Memory B cell (primary cell): Measurements from ENCODE around the gene IFNA6.

Source experiments
- ATAC-seq: fragments of 150-1000 bp; cut with Tn5 transposase; 2 replicates; pipeline ENCODE4 v1.10.0; 2021; ENCODE audit warnings: low read depth, mild to moderate bottlenecking, moderate library complexity
- DNase-seq, 2 donors: peaks; one replicate each; pipeline ENCODE4 v3.0.0; 2022; ENCODE audit warnings: low spot score in 2 of 2
- H3K27ac Mint-ChIP-seq: one replicate; pipeline ENCODE4 v1.8.0; 2022; ENCODE audit warnings: mild to moderate bottlenecking, moderate library complexity, mixed read lengths
- H3K27me3 Mint-ChIP-seq: one replicate; pipeline ENCODE4 v1.8.0; 2022; ENCODE audit warnings: mixed read lengths
- H3K36me3 Mint-ChIP-seq: one replicate; pipeline ENCODE4 v1.8.0; 2022; ENCODE audit warnings: mild to moderate bottlenecking, mixed read lengths
- H3K4me1 Mint-ChIP-seq: one replicate; pipeline ENCODE4 v1.8.0; 2022; ENCODE audit warnings: mixed read lengths
- H3K4me3 Mint-ChIP-seq: one replicate; pipeline ENCODE4 v1.8.0; 2022; ENCODE audit warnings: mild to moderate bottlenecking, moderate library complexity, mixed read lengths
- H3K9me3 Mint-ChIP-seq: one replicate; pipeline ENCODE4 v1.8.0; 2022; ENCODE audit warnings: mixed read lengths

The IFNA6 gene

GRCh38 chr9:21357479-21358460 lies 7.1 kb upstream of the IFNA6 start:
- DNase-seq (peak in 1 of 2 donors; percentile 10), ATAC-seq (peak; percentile 81)
- Mint-ChIP-seq H3K4me1 (peaks cover 13% of the 10 kb centered on the region), H3K36me3 (peaks cover 3% of the 10 kb centered on the region), H3K9me3 (peaks cover 3% of the 10 kb centered on the region), H3K4me3 (peak overlapping the region; percentile 34), H3K27ac (no peak overlapping the region), H3K27me3 (peaks cover under 1% of the 10 kb centered on the region)

DNA sequence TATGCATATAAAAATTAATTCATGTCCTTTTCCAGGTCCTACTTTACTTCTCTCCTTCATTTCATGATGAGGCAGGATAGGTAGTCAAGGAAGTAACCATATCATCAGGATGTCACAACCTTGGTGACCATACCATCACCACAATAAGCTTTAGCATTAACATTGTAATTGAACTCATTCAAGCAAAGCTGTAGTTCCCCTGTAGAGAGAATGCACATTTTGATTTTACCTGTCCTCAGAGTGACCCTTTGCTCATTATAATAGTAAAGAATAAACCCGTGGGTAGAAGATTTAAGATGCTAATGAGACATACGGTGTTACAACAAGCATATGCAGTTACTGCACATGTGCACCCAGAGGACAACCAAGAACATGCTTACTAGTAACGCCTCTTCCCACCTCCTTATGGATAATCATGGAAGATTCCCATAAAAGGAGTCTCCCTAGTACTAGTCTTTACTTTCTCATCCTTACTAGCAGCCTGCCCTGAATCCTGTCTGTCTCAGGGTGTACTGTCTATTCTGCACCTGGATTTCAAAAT lies 2.2 kb downstream of the IFNA6 start:
- DNase-seq (no peak), ATAC-seq (no peak)
- Mint-ChIP-seq H3K36me3 (peaks cover 3% of the 10 kb centered on the region), H3K4me3 (no peak overlapping the region), H3K27me3 (peaks cover 16% of the 10 kb centered on the region), H3K9me3 (peaks cover 2% of the 10 kb centered on the region), H3K4me1 (peaks cover 6% of the 10 kb centered on the region), H3K27ac (no peak overlapping the region)

- ATAC-seq (no peak), DNase-seq (no peak)
- Mint-ChIP-seq H3K4me3 (no peak overlapping the region), H3K27me3 (peaks cover 17% of the 10 kb centered on the region), H3K9me3 (peaks cover 2% of the 10 kb centered on the region), H3K4me1 (peaks cover 6% of the 10 kb centered on the region), H3K36me3 (peaks cover 3% of the 10 kb centered on the region), H3K27ac (no peak overlapping the region)
These were observed 10.0 kb downstream of the IFNA6 start for GRCh38 chr9:21340735-21341134.

GRCh38 chr9:21336457-21336856 lies 14.2 kb downstream of the IFNA6 start:
- Mint-ChIP-seq H3K9me3 (no peaks in the 10 kb centered on the region), H3K27ac (no peak overlapping the region), H3K4me3 (peak overlapping the region; percentile 51), H3K27me3 (peaks cover 5% of the 10 kb centered on the region), H3K4me1 (peaks cover 21% of the 10 kb centered on the region), H3K36me3 (peaks cover 10% of the 10 kb centered on the region)
- DNase-seq = no peak
- ATAC-seq = no peak

- peak; percentile 84 for ATAC-seq
- Mint-ChIP-seq H3K27me3 (peaks cover 5% of the 10 kb centered on the region), H3K9me3 (no peaks in the 10 kb centered on the region), H3K36me3 (peaks cover 13% of the 10 kb centered on the region), H3K27ac (peak within 1 kb of the TSS; percentile 89), H3K4me1 (peaks cover 29% of the 10 kb centered on the region), H3K4me3 (peak within 1 kb of the TSS; percentile 88)
- peak; percentile 76 to 79 for DNase-seq
These were observed 15.7 kb downstream of the IFNA6 start, which contains the start of gene KLHL9 for GRCh38 chr9:21334701-21335632. Gene KLHL9 (minus strand): TSS chr9:21335404. CDS start chr9:21334859, 545 bp downstream.

GRCh38 chr9:21333226-21333625 lies 17.5 kb downstream of the IFNA6 start:
- H3K4me3 Mint-ChIP-seq = no peak overlapping the region
- no peak overlapping the region for H3K27ac Mint-ChIP-seq
- peaks cover 14% of the 10 kb centered on the region for H3K36me3 Mint-ChIP-seq
- no peaks in the 10 kb centered on the region for H3K9me3 Mint-ChIP-seq
- DNase-seq = no peak
- H3K27me3 Mint-ChIP-seq = peaks cover 2% of the 10 kb centered on the region
- ATAC-seq = no peak
- H3K4me1 Mint-ChIP-seq = peaks cover 33% of the 10 kb centered on the region

DNA sequence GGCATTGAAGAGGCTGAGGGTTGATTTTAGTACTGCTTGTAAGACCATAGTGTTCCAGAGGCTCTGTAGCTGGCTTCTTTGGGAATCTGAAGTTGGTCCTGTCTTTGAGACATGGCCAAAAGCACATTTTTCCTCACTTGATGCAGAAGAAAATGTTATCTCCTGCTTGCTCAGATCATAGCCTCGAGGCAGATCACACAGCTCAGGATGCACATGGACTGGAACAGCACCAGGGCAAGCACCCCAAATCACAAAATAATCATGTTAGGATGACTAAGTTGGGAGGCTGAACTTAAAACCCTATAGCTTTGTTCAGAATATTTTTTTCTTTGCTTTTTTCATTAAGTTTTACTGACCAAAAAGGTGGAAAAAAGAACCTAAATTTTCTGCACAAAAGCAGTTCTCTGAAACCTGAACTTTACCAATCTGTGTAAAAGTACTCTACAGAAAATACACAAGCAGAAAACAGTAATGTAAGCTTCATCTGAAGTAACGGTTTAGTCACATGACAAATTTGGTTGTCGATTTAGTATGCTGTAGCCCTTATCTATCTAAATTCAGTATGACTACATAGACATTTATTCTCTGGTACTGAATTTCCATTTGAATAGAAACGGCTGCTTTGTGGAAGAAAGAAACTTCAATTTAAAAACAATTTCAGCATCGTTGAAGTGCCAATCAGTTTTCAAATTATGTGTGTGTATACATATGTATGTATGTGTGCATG lies 18.8 kb downstream of the IFNA6 start:
- DNase-seq (no peak), ATAC-seq (no peak)
- Mint-ChIP-seq H3K36me3 (peaks cover 14% of the 10 kb centered on the region), H3K4me1 (peaks cover 36% of the 10 kb centered on the region), H3K4me3 (no peak overlapping the region), H3K27ac (no peak overlapping the region), H3K9me3 (no peaks in the 10 kb centered on the region), H3K27me3 (no peaks in the 10 kb centered on the region)

GRCh38 chr9:21326526-21327139 lies 24.1 kb downstream of the IFNA6 start:
- peak; percentile 91 for ATAC-seq
- Mint-ChIP-seq H3K4me1 (peaks cover 30% of the 10 kb centered on the region), H3K36me3 (peaks cover 20% of the 10 kb centered on the region), H3K27ac (no peak overlapping the region), H3K27me3 (no peaks in the 10 kb centered on the region), H3K9me3 (no peaks in the 10 kb centered on the region), H3K4me3 (no peak overlapping the region)
- DNase-seq = peak in 1 of 2 donors; percentile 48

- ATAC-seq (no peak), DNase-seq (no peak)
- Mint-ChIP-seq H3K4me1 (peaks cover 21% of the 10 kb centered on the region), H3K9me3 (no peaks in the 10 kb centered on the region), H3K27ac (no peak overlapping the region), H3K4me3 (no peak overlapping the region), H3K36me3 (peaks cover 24% of the 10 kb centered on the region), H3K27me3 (no peaks in the 10 kb centered on the region)
These were observed 26.6 kb downstream of the IFNA6 start for GRCh38 chr9:21324047-21324446.

- Mint-ChIP-seq H3K27ac (no peak overlapping the region), H3K9me3 (no peaks in the 10 kb centered on the region), H3K4me1 (peaks cover 18% of the 10 kb centered on the region), H3K27me3 (no peaks in the 10 kb centered on the region), H3K36me3 (peaks cover 22% of the 10 kb centered on the region), H3K4me3 (no peak overlapping the region)
- ATAC-seq = no peak
- no peak for DNase-seq
These were observed 27.7 kb downstream of the IFNA6 start for GRCh38 chr9:21322911-21323461.

DNA sequence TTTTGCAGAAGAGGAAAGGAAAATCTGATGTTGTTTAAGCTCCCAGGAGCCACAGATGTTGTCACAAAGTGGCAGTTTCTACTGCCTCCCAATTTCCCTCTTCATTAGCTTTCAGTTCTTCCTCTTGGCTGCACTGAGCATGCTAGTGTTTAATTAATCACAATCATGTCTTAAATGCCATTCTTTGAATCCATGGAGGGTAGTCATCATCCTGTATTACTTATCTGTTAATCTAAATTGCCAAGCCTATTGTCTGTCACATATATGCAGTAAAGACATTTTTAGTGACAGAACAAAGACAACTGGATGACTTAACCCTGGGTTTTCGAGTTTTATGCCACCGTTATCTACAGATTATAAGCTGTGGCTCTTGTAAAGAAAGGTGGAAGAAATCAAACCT lies 30.2 kb downstream of the IFNA6 start:
- no peak overlapping the region for H3K27ac Mint-ChIP-seq
- H3K27me3 Mint-ChIP-seq = no peaks in the 10 kb centered on the region
- peaks cover 14% of the 10 kb centered on the region for H3K4me1 Mint-ChIP-seq
- no peak for ATAC-seq
- no peaks in the 10 kb centered on the region for H3K9me3 Mint-ChIP-seq
- no peak overlapping the region for H3K4me3 Mint-ChIP-seq
- H3K36me3 Mint-ChIP-seq = peaks cover 22% of the 10 kb centered on the region
- no peak for DNase-seq

DNA sequence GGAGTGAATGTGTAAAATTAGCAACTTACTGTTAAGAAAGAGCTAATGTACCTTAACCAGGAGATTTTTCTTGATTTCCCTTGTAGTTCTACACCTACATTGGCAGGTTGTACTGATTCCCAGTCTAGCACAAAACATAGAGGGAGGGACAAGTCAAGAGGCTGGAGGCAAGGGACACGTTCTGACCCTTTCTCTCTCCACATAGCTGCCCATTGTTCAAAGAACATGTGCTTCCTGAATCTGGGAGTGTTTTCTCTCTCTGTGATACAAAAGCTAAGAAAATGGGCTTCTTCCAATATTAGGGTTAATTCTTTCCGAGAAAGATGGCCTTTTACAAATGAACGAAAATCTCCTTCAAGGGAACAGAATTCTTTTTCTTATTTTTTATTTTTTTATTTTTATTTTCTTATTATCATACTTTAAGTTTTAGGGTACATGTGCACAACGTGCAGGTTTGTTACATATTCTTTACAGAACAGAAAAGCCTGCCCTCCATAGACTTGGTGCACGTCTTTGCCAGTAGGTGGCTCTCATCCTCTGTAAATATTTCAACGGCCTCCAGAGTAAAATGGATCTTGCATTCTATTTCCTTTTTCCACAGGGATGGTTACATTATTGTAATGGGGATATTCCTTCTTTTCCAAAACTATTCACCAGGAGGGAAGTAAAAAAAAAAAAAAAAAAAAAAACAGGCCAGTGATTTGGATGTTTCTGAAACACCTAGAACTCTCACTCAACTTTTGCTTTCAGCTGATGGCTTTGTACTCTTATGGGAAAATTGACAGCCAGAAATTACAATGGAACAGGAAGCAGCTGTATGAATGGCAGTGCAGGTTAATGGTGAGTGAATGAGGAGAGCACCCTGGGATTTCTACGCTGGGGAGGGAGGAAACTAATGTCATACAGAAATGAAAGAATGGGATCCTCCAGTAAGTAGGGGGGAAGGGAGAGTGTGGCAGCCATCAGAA lies 32.4 kb downstream of the IFNA6 start:
- no peaks in the 10 kb centered on the region for H3K9me3 Mint-ChIP-seq
- peak; percentile 66 for ATAC-seq
- H3K4me1 Mint-ChIP-seq = peaks cover 6% of the 10 kb centered on the region
- peaks cover 11% of the 10 kb centered on the region for H3K36me3 Mint-ChIP-seq
- peak in 1 of 2 donors; percentile 14 for DNase-seq
- peaks cover 1% of the 10 kb centered on the region for H3K27me3 Mint-ChIP-seq
- H3K4me3 Mint-ChIP-seq = no peak overlapping the region
- no peak overlapping the region for H3K27ac Mint-ChIP-seq
